HepG2 (cell line): ENCODE results near the gene TMEM190. TPM values are rescaled to one million over a fixed set of nuclear protein-coding genes. Genes with fewer than 3 reads are reported as not detected.

Experiments
- ASH2L ChIP-seq: fragments of 300-600, 200-600 bp; sonication (generic); IDR thresholded peaks from 2 replicates; pipeline ENCODE4 v1.7.0; 2017; ENCODE audit warnings: low read depth, mild to moderate bottlenecking, moderate library complexity, mixed read lengths, low read length; ENCODE audit not compliant: insufficient read length
- CREB3 ChIP-seq: sonication (generic); formaldehyde crosslinking; IDR thresholded peaks from 2 replicates; pipeline ENCODE4 v1.5.0; 2020; ENCODE audit warnings: missing genetic modification reagents
- ETV5 ChIP-seq: IDR thresholded peaks from 2 replicates; pipeline ENCODE4 v1.6.1; 2018; ENCODE audit warnings: missing biosample characterization, missing genetic modification reagents, inconsistent platforms, borderline replicate concordance
- FLYWCH1 ChIP-seq: sonication (generic); formaldehyde crosslinking; IDR thresholded peaks from 2 replicates; pipeline ENCODE4 v1.8.1; 2023; ENCODE audit warnings: mild to moderate bottlenecking, missing genetic modification reagents
- FOXO1 ChIP-seq: sonication (generic); formaldehyde crosslinking; IDR thresholded peaks from 2 replicates; pipeline ENCODE4 v1.4.0; 2020; ENCODE audit warnings: missing genetic modification reagents
- MLX ChIP-seq: IDR thresholded peaks from 2 replicates; pipeline ENCODE4 v1.6.1; 2016
- NR2F1 ChIP-seq, 2 experiments: fragments of 450-650 bp in 1 of 2; formaldehyde crosslinking in 1 of 2; IDR thresholded peaks; 2 replicates each; pipeline versions ENCODE4 v1.5.0 to v1.6.1; 2016 to 2020; ENCODE audit warnings: mild to moderate bottlenecking in 1 of 2, missing compliant biosample characterization in 1 of 2, missing genetic modification reagents in 1 of 2, moderate library complexity in 1 of 2
- NR2F2 ChIP-seq: IDR thresholded peaks from 2 replicates; pipeline ENCODE4 v1.6.1; 2012; ENCODE audit warnings: low read depth, inconsistent platforms, borderline replicate concordance
- PAX8 ChIP-seq: sonication (generic); formaldehyde crosslinking; IDR thresholded peaks from 2 replicates; pipeline ENCODE4 v1.8.0; 2022; ENCODE audit warnings: mild to moderate bottlenecking, missing genetic modification reagents, borderline replicate concordance
- ZNF160 ChIP-seq: sonication (generic); formaldehyde crosslinking; IDR thresholded peaks from 2 replicates; pipeline ENCODE4 v1.8.0; 2022; ENCODE audit warnings: mild to moderate bottlenecking, inconsistent platforms, missing genetic modification reagents
- ZNF282 ChIP-seq: fragments of 450-650 bp; IDR thresholded peaks from 2 replicates; pipeline ENCODE4 v1.6.1; 2018; ENCODE audit not compliant: partially characterized antibody
- ZNF343 ChIP-seq: sonication (generic); formaldehyde crosslinking; IDR thresholded peaks from 2 replicates; pipeline ENCODE4 v1.4.0; 2020; ENCODE audit warnings: mild to moderate bottlenecking, missing genetic modification reagents
- ZNF354B ChIP-seq: sonication (generic); formaldehyde crosslinking; IDR thresholded peaks from 2 replicates; pipeline ENCODE4 v1.8.0; 2022; ENCODE audit warnings: mild to moderate bottlenecking, missing genetic modification reagents
- ZNF460 ChIP-seq: sonication (generic); formaldehyde crosslinking; IDR thresholded peaks from 2 replicates; pipeline ENCODE4 v1.5.1; 2020; ENCODE audit warnings: missing genetic modification reagents, mild to moderate bottlenecking, borderline replicate concordance
- ZNF546 ChIP-seq: sonication (generic); formaldehyde crosslinking; conservative IDR thresholded peaks from 2 replicates; pipeline ENCODE4 v1.8.1; 2023; ENCODE audit warnings: mild to moderate bottlenecking, missing genetic modification reagents
- ZNF670 ChIP-seq: sonication (generic); formaldehyde crosslinking; IDR thresholded peaks from 2 replicates; pipeline ENCODE4 v1.8.0; 2022; ENCODE audit warnings: mild to moderate bottlenecking, missing genetic modification reagents, borderline replicate concordance
- ZNF839 ChIP-seq: sonication (generic); formaldehyde crosslinking; IDR thresholded peaks from 2 replicates; pipeline ENCODE4 v1.4.0; 2020; ENCODE audit warnings: missing genetic modification reagents, mild to moderate bottlenecking, borderline replicate concordance
- polyA plus RNA-seq, 8 experiments: library from polyadenylated mRNA; depleted of rRNA in 3 of 8; stranded (reverse) in 7 of 8; unstranded in 1 of 8; fragments of >200 nt; fragmentation: Illumina TruSeq in 4 of 8; extraction: Trizol in 4 of 8; gene quantifications; 2 replicates each; pipeline versions ENCODE4 v1.2.1 to v1.2.3, GENCODE V29; 2011 to 2016; ENCODE audit warnings: low read depth in 4 of 8, missing spikeins in 1 of 8, mixed read lengths in 1 of 8; ENCODE audit not compliant: insufficient read depth in 1 of 8
- total RNA-seq, 5 experiments: library from RNA; depleted of rRNA; stranded (reverse); fragments of >200 nt; fragmentation: Illumina TruSeq; extraction: Trizol; gene quantifications; 2 replicates each; pipeline ENCODE4 v1.2.3, GENCODE V29; 2016; ENCODE audit warnings: low read depth in 1 of 5
- TF ChIP-seq, protein P1 (sequence below): sonication (generic); formaldehyde crosslinking; IDR thresholded peaks from 2 replicates; pipeline ENCODE4 v1.4.0; 2020; ENCODE audit warnings: missing genetic modification reagents
- TF ChIP-seq, protein P2 (sequence below): sonication (generic); formaldehyde crosslinking; IDR thresholded peaks from 2 replicates; pipeline ENCODE4 v1.8.0; 2022; ENCODE audit warnings: missing genetic modification reagents, mild to moderate bottlenecking, inconsistent platforms, borderline replicate concordance
- TF ChIP-seq, protein P3 (sequence below): sonication (generic); formaldehyde crosslinking; IDR thresholded peaks from 2 replicates; pipeline ENCODE4 v1.8.0; 2022; ENCODE audit warnings: low read depth, missing genetic modification reagents

The TMEM190 gene
- total and polyA plus RNA-seq, 2 of the 13 experiments (the other 11 are each of a cell fraction or from before 2014, with no cell fraction given), result 0.35 to 0.83 TPM

DNA sequence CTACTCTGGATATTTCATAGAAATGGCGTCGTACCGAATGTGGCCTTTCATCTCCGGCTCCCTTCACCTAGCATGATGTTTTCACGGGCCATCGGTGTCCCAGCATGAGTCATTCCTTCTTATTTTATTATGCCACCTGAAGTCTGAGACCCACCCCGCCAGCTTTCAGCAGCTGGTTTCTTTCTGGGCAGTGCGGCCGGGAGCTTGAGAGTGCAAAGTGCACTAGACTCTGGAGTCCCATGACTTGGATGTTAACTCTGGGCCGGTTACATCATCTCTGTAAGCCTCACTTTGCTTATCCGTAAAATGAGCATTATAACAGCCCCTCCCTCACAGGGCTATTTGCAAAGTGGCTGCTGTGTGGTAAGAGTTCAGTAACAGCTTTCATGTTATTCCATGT, 42.8 kb upstream of the TMEM190 start (continued):
- TF ChIP-seq, protein P1, sequence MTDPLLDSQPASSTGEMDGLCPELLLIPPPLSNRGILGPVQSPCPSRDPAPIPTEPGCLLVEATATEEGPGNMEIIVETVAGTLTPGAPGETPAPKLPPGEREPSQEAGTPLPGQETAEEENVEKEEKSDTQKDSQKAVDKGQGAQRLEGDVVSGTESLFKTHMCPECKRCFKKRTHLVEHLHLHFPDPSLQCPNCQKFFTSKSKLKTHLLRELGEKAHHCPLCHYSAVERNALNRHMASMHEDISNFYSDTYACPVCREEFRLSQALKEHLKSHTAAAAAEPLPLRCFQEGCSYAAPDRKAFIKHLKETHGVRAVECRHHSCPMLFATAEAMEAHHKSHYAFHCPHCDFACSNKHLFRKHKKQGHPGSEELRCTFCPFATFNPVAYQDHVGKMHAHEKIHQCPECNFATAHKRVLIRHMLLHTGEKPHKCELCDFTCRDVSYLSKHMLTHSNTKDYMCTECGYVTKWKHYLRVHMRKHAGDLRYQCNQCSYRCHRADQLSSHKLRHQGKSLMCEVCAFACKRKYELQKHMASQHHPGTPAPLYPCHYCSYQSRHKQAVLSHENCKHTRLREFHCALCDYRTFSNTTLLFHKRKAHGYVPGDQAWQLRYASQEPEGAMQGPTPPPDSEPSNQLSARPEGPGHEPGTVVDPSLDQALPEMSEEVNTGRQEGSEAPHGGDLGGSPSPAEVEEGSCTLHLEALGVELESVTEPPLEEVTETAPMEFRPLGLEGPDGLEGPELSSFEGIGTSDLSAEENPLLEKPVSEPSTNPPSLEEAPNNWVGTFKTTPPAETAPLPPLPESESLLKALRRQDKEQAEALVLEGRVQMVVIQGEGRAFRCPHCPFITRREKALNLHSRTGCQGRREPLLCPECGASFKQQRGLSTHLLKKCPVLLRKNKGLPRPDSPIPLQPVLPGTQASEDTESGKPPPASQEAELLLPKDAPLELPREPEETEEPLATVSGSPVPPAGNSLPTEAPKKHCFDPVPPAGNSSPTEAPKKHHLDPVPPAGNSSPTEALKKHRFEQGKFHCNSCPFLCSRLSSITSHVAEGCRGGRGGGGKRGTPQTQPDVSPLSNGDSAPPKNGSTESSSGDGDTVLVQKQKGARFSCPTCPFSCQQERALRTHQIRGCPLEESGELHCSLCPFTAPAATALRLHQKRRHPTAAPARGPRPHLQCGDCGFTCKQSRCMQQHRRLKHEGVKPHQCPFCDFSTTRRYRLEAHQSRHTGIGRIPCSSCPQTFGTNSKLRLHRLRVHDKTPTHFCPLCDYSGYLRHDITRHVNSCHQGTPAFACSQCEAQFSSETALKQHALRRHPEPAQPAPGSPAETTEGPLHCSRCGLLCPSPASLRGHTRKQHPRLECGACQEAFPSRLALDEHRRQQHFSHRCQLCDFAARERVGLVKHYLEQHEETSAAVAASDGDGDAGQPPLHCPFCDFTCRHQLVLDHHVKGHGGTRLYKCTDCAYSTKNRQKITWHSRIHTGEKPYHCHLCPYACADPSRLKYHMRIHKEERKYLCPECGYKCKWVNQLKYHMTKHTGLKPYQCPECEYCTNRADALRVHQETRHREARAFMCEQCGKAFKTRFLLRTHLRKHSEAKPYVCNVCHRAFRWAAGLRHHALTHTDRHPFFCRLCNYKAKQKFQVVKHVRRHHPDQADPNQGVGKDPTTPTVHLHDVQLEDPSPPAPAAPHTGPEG (CRISPR knock-in tag), result 0 out of 2 replicates have a peak, but pooled peaks have one; percentile 48
- TF ChIP-seq ZNF460 (CRISPR knock-in tag) (no peak), ZNF354B (CRISPR knock-in tag) (no peak), ZNF546 (no peak), NR2F1 (CRISPR knock-in tag; IDR thresholded peaks at IDR 0.05) (no peak), ETV5 (CRISPR knock-in tag) (peak; percentile 19; the same call in 1 of the 2 replicates), ZNF670 (CRISPR knock-in tag) (peak; percentile 46; the same call in 1 of the 2 replicates), FOXO1 (CRISPR knock-in tag) (peak; percentile 28; the same call in 1 of the 2 replicates), ZNF160 (no peak), CREB3 (CRISPR knock-in tag) (no peak), NR2F2 (no peak), ZNF282 (no peak), PAX8 (CRISPR knock-in tag) (no peak), ZNF839 (no peak), ZNF343 (CRISPR knock-in tag) (no peak), FLYWCH1 (CRISPR knock-in tag) (no peak), MLX (CRISPR knock-in tag) (no peak), ASH2L (peak; percentile 41)
- TF ChIP-seq, protein P2, sequence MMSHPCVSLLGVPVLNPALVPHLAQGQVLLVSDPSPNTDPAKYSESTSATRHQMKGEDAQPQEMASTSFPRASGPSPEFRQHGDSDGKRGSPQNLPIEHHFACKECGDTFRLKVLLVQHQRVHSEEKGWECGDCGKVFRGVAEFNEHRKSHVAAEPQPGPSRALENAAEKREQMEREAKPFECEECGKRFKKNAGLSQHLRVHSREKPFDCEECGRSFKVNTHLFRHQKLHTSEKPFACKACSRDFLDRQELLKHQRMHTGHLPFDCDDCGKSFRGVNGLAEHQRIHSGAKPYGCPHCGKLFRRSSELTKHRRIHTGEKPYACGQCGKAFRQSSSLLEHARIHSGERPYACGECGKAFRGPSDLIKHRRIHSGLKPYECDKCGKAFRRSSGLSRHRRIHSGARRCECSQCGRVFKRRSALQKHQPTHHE (CRISPR knock-in tag), result no peak
- TF ChIP-seq, protein P3, sequence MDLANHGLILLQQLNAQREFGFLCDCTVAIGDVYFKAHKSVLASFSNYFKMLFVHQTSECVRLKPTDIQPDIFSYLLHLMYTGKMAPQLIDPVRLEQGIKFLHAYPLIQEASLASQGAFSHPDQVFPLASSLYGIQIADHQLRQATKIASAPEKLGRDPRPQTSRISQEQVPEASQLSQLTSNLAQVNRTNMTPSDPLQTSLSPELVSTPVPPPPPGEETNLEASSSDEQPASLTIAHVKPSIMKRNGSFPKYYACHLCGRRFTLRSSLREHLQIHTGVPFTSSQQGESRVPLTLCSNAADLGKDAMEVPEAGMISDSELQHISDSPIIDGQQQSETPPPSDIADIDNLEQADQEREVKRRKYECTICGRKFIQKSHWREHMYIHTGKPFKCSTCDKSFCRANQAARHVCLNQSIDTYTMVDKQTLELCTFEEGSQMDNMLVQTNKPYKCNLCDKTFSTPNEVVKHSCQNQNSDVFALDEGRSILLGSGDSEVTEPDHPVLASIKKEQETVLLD (CRISPR knock-in tag), result no peak
